K562 (cell line): Measurements from ENCODE around the gene RBP7. TPM values are rescaled to one million over a fixed set of nuclear protein-coding genes. Genes with fewer than 3 reads are reported as not detected.

Experiments used
- CBFA2T3 ChIP-seq: fragments of 450-650 bp; IDR thresholded peaks from 2 replicates; pipeline ENCODE4 v1.6.1; 2017
- CC2D1A ChIP-seq: fragments of 450-650 bp; IDR thresholded peaks from 2 replicates; pipeline ENCODE4 v1.6.1; 2017; ENCODE audit warnings: mild to moderate bottlenecking
- CEBPG ChIP-seq, 3 experiments: fragments of 200-800 bp in 1 of 3; sonication (Bioruptor generic) in 1 of 3; sonication (generic) in 1 of 3; formaldehyde crosslinking in 1 of 3; IDR thresholded peaks in 2 of 3; conservative IDR thresholded peaks in 1 of 3; 2 replicates each; pipeline versions ENCODE4 v1.6.1 to v1.8.0; 2016 to 2022; ENCODE audit warnings: missing compliant biosample characterization in 2 of 3, missing genetic modification characterization in 2 of 3, mild to moderate bottlenecking in 1 of 3, missing genetic modification reagents in 1 of 3
- CHD1 ChIP-seq: fragments of 200-600 bp; sonication (generic); IDR thresholded peaks from one replicate; pipeline ENCODE4 v1.6.1; 2012; ENCODE audit warnings: mild to moderate bottlenecking, moderate library complexity, low read length, inconsistent platforms
- ELF4 ChIP-seq: fragments of 450-650 bp; formaldehyde crosslinking; IDR thresholded peaks from 2 replicates; pipeline ENCODE4 v1.4.0; 2022; ENCODE audit warnings: missing genetic modification characterization
- HDAC6 ChIP-seq: IDR thresholded peaks from 2 replicates; pipeline ENCODE4 v1.6.1; 2012; ENCODE audit warnings: low read depth, mild to moderate bottlenecking, control low read depth, inconsistent platforms, low read length, moderate library complexity
- HEY1 ChIP-seq: fragments of 250-450 bp; sonication (Bioruptor Pico); IDR thresholded peaks from 2 replicates; pipeline ENCODE4 v1.5.0; 2020; ENCODE audit warnings: mild to moderate bottlenecking, moderate library complexity, borderline replicate concordance
- MAFK ChIP-seq: IDR thresholded peaks from 2 replicates; pipeline ENCODE4 v1.6.1; 2011; ENCODE audit warnings: low read length, improper control_type of control experiment
- MYC ChIP-seq, 2 experiments: fragments of 250-450 bp in 1 of 2; sonication (Bioruptor Pico) in 1 of 2; IDR thresholded peaks; 2 replicates each; pipeline versions ENCODE4 v1.5.1 to v1.6.1; 2012 to 2021; ENCODE audit warnings: low read depth in 2 of 2, borderline replicate concordance in 1 of 2, improper control_type of control experiment in 1 of 2, low read length in 1 of 2, mild to moderate bottlenecking in 1 of 2, moderate library complexity in 1 of 2
- POLR2B ChIP-seq: fragments of 450-650 bp; IDR thresholded peaks from 2 replicates; pipeline ENCODE4 v1.6.1; 2018; ENCODE audit warnings: low read depth; ENCODE audit not compliant: partially characterized antibody
- POLR2G ChIP-seq: fragments of 200-400 bp; formaldehyde crosslinking; IDR thresholded peaks from 2 replicates; pipeline ENCODE4 v1.6.1; 2017; ENCODE audit warnings: low read depth, mild to moderate bottlenecking, antibody characterized with exemption, low read length, moderate library complexity
- POLR3A ChIP-seq: IDR thresholded peaks from 2 replicates; pipeline ENCODE4 v1.6.1; 2011; ENCODE audit warnings: borderline replicate concordance, mild to moderate bottlenecking, moderate library complexity; ENCODE audit not compliant: insufficient read length, insufficient read depth; ENCODE audit errors: extremely low read depth
- POLR3G ChIP-seq: IDR thresholded peaks from 2 replicates; pipeline ENCODE4 v1.6.1; 2011; ENCODE audit not compliant: insufficient read length, insufficient replicate concordance; ENCODE audit errors: extremely low read depth
- SAP30 ChIP-seq: fragments of 200-600 bp; sonication (generic); IDR thresholded peaks from 2 replicates; pipeline ENCODE4 v1.6.1; 2012; ENCODE audit warnings: borderline replicate concordance, low read depth, mild to moderate bottlenecking, moderate library complexity, low read length, control low read depth, inconsistent platforms; ENCODE audit not compliant: insufficient read depth, poor library complexity, severe bottlenecking
- SMARCE1 ChIP-seq: fragments of 450-650 bp; IDR thresholded peaks from 2 replicates; pipeline ENCODE4 v1.7.1; 2016; ENCODE audit warnings: mild to moderate bottlenecking
- SRSF9 ChIP-seq: fragments of 200-400 bp; formaldehyde crosslinking; IDR thresholded peaks from 2 replicates; pipeline ENCODE4 v1.6.1; 2017; ENCODE audit warnings: low read depth, low read length, borderline replicate concordance
- TCF7 ChIP-seq: sonication (generic); IDR thresholded peaks from 2 replicates; pipeline ENCODE4 v1.6.1; 2016; ENCODE audit warnings: antibody characterized with exemption, borderline replicate concordance
- WHSC1 ChIP-seq: IDR thresholded peaks from one replicate; pipeline ENCODE4 v1.6.1; 2012; ENCODE audit warnings: low read length, control low read depth, inconsistent platforms
- ZC3H4 ChIP-seq: sonication (generic); formaldehyde crosslinking; IDR thresholded peaks from 2 replicates; pipeline ENCODE4 v1.9.0; 2021; ENCODE audit warnings: missing genetic modification reagents, borderline replicate concordance
- ZNF431 ChIP-seq: sonication (generic); formaldehyde crosslinking; IDR thresholded peaks from 2 replicates; pipeline ENCODE4 v1.8.0; 2022; ENCODE audit warnings: mild to moderate bottlenecking, missing genetic modification reagents
- polyA plus RNA-seq, 8 experiments: library from polyadenylated mRNA; depleted of rRNA in 4 of 8; stranded (reverse) in 5 of 8; unstranded in 3 of 8; fragments of >200 nt; fragmentation: Nextera tagmentation in 2 of 8; fragmentation: Illumina TruSeq in 1 of 8; extraction: Ambion mirVana in 2 of 8; extraction: Trizol in 1 of 8; gene quantifications; 2 replicates each; pipeline versions ENCODE4 v1.2.1 to v1.2.3, GENCODE V29; 2011 to 2014; ENCODE audit warnings: inconsistent platforms in 1 of 8, missing spikeins in 1 of 8
- total RNA-seq, 7 experiments: library from RNA; depleted of rRNA in 6 of 7; stranded (reverse); fragments of >200 nt in 6 of 7; fragmentation: Illumina TruSeq in 2 of 7; extraction: Trizol in 2 of 7; gene quantifications; 2 replicates each; pipeline versions ENCODE4 v1.2.1 to v1.2.3, GENCODE V29; 2011 to 2021; ENCODE audit warnings: low replicate concordance in 1 of 7
- TF ChIP-seq, protein P1 (sequence below): fragments of 450-650 bp; formaldehyde crosslinking; IDR thresholded peaks from 2 replicates; pipeline ENCODE4 v1.4.0; 2022; ENCODE audit warnings: missing genetic modification characterization
- TF ChIP-seq, protein P2 (sequence below): sonication (generic); formaldehyde crosslinking; IDR thresholded peaks from 2 replicates; pipeline ENCODE4 v1.9.0; 2022; ENCODE audit warnings: mild to moderate bottlenecking, missing genetic modification reagents
- TF ChIP-seq, protein P3 (sequence below): fragments of 150-350 bp; IDR thresholded peaks from 2 replicates; pipeline ENCODE4 v1.6.1; 2014; ENCODE audit warnings: low read depth, mild to moderate bottlenecking, low read length, borderline replicate concordance

The RBP7 gene
- total and polyA plus RNA-seq, 9 of the 15 experiments (the other 6 are each of a cell fraction or from before 2014, with no cell fraction given) = not detected

DNA sequence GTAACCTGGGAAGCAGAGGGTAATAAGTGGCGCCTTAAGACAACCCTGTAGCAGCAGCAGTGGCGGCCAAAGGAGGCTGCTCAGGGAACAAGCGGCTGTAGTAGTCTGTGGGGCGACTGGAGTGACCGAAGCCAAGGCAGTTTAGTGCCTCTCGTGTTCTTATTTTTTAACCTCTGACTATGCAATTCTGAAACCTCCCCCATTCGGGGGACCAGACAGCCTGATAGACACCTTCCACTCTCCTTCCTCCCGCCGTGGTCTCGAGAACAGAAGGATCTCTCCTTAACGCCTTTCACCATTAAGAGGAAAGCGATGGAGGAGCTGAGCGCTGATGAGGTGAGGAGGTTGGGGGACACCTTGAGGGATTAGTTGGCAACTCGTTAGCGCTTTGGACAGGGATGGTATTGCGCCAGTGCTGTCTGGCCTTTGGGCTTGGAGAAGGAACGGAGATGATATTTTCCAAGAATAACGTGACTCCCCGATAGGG lies 36.4 kb downstream of the RBP7 start (continued):
- TF ChIP-seq, protein P1, sequence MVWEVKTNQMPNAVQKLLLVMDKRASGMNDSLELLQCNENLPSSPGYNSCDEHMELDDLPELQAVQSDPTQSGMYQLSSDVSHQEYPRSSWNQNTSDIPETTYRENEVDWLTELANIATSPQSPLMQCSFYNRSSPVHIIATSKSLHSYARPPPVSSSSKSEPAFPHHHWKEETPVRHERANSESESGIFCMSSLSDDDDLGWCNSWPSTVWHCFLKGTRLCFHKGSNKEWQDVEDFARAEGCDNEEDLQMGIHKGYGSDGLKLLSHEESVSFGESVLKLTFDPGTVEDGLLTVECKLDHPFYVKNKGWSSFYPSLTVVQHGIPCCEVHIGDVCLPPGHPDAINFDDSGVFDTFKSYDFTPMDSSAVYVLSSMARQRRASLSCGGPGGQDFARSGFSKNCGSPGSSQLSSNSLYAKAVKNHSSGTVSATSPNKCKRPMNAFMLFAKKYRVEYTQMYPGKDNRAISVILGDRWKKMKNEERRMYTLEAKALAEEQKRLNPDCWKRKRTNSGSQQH = no peak
- peak; percentile 2; the same call in 1 of the 2 replicates for TF ChIP-seq MYC (IDR thresholded peaks at IDR 0.05; ENCODE audit: low read depth, low read length)
- peak; percentile 9; the same call in 1 of the 2 replicates for TF ChIP-seq MYC (CRISPR knock-in tag; IDR thresholded peaks at IDR 0.05; ENCODE audit: borderline replicate concordance, low read depth)
- TF ChIP-seq WHSC1 = no peak
- TF ChIP-seq ELF4 (CRISPR knock-in tag) = no peak
- no peak for TF ChIP-seq SRSF9
- TF ChIP-seq CC2D1A = no peak
- no peak for TF ChIP-seq TCF7
- TF ChIP-seq, protein P2, sequence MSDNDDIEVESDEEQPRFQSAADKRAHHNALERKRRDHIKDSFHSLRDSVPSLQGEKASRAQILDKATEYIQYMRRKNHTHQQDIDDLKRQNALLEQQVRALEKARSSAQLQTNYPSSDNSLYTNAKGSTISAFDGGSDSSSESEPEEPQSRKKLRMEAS (CRISPR knock-in tag) = peak; percentile 62; the same call in 1 of the 2 replicates
- TF ChIP-seq CBFA2T3 = peak; percentile 6; the same call in 1 of the 2 replicates
- no peak for TF ChIP-seq POLR2G
- TF ChIP-seq CEBPG (CRISPR knock-in tag; IDR thresholded peaks at IDR 0.05) = 0 out of 2 replicates have a peak, but pooled peaks have one; percentile 36
- TF ChIP-seq CEBPG (tag; conservative IDR thresholded peaks at IDR 0.05 in 1 of 2, IDR thresholded peaks at IDR 0.05 in 1 of 2) = peak in 1 of 2 experiments; percentile 62; a peak in 1 of 4 replicates
- TF ChIP-seq SAP30 = peak; percentile 19
- TF ChIP-seq CHD1 = peak; percentile 22
- 0 out of 2 replicates have a peak, but pooled peaks have one; percentile 12 for TF ChIP-seq SMARCE1
- TF ChIP-seq POLR3A = no peak
- TF ChIP-seq ZNF431 = no peak
- TF ChIP-seq ZC3H4 (CRISPR knock-in tag) = peak; percentile 3; the same call in 1 of the 2 replicates
- no peak for TF ChIP-seq HEY1
- TF ChIP-seq, protein P3, sequence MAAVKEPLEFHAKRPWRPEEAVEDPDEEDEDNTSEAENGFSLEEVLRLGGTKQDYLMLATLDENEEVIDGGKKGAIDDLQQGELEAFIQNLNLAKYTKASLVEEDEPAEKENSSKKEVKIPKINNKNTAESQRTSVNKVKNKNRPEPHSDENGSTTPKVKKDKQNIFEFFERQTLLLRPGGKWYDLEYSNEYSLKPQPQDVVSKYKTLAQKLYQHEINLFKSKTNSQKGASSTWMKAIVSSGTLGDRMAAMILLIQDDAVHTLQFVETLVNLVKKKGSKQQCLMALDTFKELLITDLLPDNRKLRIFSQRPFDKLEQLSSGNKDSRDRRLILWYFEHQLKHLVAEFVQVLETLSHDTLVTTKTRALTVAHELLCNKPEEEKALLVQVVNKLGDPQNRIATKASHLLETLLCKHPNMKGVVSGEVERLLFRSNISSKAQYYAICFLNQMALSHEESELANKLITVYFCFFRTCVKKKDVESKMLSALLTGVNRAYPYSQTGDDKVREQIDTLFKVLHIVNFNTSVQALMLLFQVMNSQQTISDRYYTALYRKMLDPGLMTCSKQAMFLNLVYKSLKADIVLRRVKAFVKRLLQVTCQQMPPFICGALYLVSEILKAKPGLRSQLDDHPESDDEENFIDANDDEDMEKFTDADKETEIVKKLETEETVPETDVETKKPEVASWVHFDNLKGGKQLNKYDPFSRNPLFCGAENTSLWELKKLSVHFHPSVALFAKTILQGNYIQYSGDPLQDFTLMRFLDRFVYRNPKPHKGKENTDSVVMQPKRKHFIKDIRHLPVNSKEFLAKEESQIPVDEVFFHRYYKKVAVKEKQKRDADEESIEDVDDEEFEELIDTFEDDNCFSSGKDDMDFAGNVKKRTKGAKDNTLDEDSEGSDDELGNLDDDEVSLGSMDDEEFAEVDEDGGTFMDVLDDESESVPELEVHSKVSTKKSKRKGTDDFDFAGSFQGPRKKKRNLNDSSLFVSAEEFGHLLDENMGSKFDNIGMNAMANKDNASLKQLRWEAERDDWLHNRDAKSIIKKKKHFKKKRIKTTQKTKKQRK = no peak
- peak; percentile 2 for TF ChIP-seq POLR2B
- TF ChIP-seq POLR3G = no peak
- 0 out of 2 replicates have a peak, but pooled peaks have one; percentile 6 for TF ChIP-seq MAFK
- no peak for TF ChIP-seq HDAC6
